Esophagus mucosa (tissue), 1 donor: ENCODE results near the gene PRTN3. TPM values are rescaled to one million over a fixed set of nuclear protein-coding genes. Genes with fewer than 3 reads are reported as not detected.
A peak's percentile ranks its signal among the peaks of the same experiment; 100 is the strongest.

Experiments
- ATAC-seq: fragments of 200-7000 bp; cut with Tn5 transposase; one replicate; pipeline ENCODE4 v1.9.1; 2020
- total RNA-seq: library from RNA; stranded (reverse); gene quantifications from one replicate; pipeline ENCODE4 v1.2.4, GENCODE V29; 2023
- donor health status: DM: yes; HTN: yes; CAD: no.

The PRTN3 gene
- total RNA-seq: not detected

GRCh38 chr19:840519-841206 lies at the start of gene PRTN3:
Gene PRTN3, plus strand, starts transcription at chr19:840999. Its CDS starts 10 bp downstream, at chr19:841009.
- peak; percentile 31 for ATAC-seq

- no peak for ATAC-seq
Observed at GRCh38 chr19:791007-791566, 49.7 kb upstream of the PRTN3 start.

GRCh38 chr19:791567-792305 lies 49.1 kb upstream of the PRTN3 start:
- no peak for ATAC-seq

GRCh38 chr19:792306-792885 lies 48.4 kb upstream of the PRTN3 start:
- no peak for ATAC-seq

GRCh38 chr19:793806-794205 lies 47.0 kb upstream of the PRTN3 start:
- no peak for ATAC-seq

- no peak for ATAC-seq
Observed at GRCh38 chr19:795073-795611, 45.7 kb upstream of the PRTN3 start.

- ATAC-seq: no peak
Observed at GRCh38 chr19:795691-796581, 44.9 kb upstream of the PRTN3 start.

- peak; percentile 88 for ATAC-seq
Observed at GRCh38 chr19:796692-797527, 43.9 kb upstream of the PRTN3 start, which contains the start of gene PTBP1. Gene PTBP1, plus strand, starts transcription at chr19:797452. Its CDS starts 46 bp downstream, at chr19:797498.

- ATAC-seq: peak; percentile 53
Observed at GRCh38 chr19:797528-798414, 43.0 kb upstream of the PRTN3 start.

GRCh38 chr19:798415-799075 lies 42.3 kb upstream of the PRTN3 start:
- ATAC-seq: no peak

- no peak for ATAC-seq
Observed at GRCh38 chr19:799076-799881, 41.5 kb upstream of the PRTN3 start.

GRCh38 chr19:800360-801029 lies 40.3 kb upstream of the PRTN3 start:
- ATAC-seq: peak; percentile 1

- ATAC-seq: no peak
Observed at GRCh38 chr19:801030-801860, 39.6 kb upstream of the PRTN3 start.

- ATAC-seq: no peak
Observed at GRCh38 chr19:801861-802497, 38.8 kb upstream of the PRTN3 start.

GRCh38 chr19:802498-803098 lies 38.2 kb upstream of the PRTN3 start:
- ATAC-seq: no peak

- ATAC-seq: no peak
Observed at GRCh38 chr19:803099-803561, 37.7 kb upstream of the PRTN3 start.
